NCI-H2107 (cell line): ENCODE data around the gene SERPINB6.
"Not testable (repeated sequence)": the region's sequence is repeated elsewhere in the genome, so short reads cannot be mapped to it uniquely, and the experiment has no call there.

Experiments
- DNase-seq: peaks from one replicate; lab custom pipeline; 2025; lab: John Stamatoyannopoulos, UW

SERPINB6 gene

GRCh38 chr6:2971420-2972218, at the start of gene SERPINB6:
TSS of gene SERPINB6 (minus strand) at chr6:2971567. CDS start at chr6:2959332, 12,235 bp downstream.
- DNase-seq, result no peak

- DNase-seq, result no peak
Observed at GRCh38 chr6:3019749-3020320, 48.5 kb upstream of the SERPINB6 start.

- no peak for DNase-seq
Observed at GRCh38 chr6:3019065-3019464, 47.7 kb upstream of the SERPINB6 start.

GRCh38 chr6:3017304-3017703, 45.9 kb upstream of the SERPINB6 start:
- DNase-seq, result no peak

GRCh38 chr6:3016473-3017280, 45.3 kb upstream of the SERPINB6 start:
- no peak for DNase-seq

- DNase-seq, result no peak
Observed at GRCh38 chr6:3015144-3015543, 43.8 kb upstream of the SERPINB6 start.

- no peak for DNase-seq
Observed at GRCh38 chr6:3014675-3015066, 43.3 kb upstream of the SERPINB6 start.

- no peak for DNase-seq
Observed at GRCh38 chr6:3013901-3014674, 42.7 kb upstream of the SERPINB6 start.

- DNase-seq, result no peak
Observed at GRCh38 chr6:3013486-3013885, 42.1 kb upstream of the SERPINB6 start.

GRCh38 chr6:3011592-3011991, 40.2 kb upstream of the SERPINB6 start:
- DNase-seq, result no peak

GRCh38 chr6:3011158-3011557, 39.8 kb upstream of the SERPINB6 start:
- DNase-seq, result no peak

- DNase-seq, result no peak
Observed at GRCh38 chr6:3009930-3010329, 38.6 kb upstream of the SERPINB6 start.

- not testable (repeated sequence) for DNase-seq
Observed at GRCh38 chr6:3008712-3009265, 37.4 kb upstream of the SERPINB6 start.

GRCh38 chr6:3007571-3007970, 36.2 kb upstream of the SERPINB6 start:
- no peak for DNase-seq

- no peak for DNase-seq
Observed at GRCh38 chr6:3006476-3006875, 35.1 kb upstream of the SERPINB6 start.

- no peak for DNase-seq
Observed at GRCh38 chr6:3005874-3006273, 34.5 kb upstream of the SERPINB6 start.

- DNase-seq, result no peak
Observed at GRCh38 chr6:3005077-3005476, 33.7 kb upstream of the SERPINB6 start.

- not testable (repeated sequence) for DNase-seq
Observed at GRCh38 chr6:3003226-3003625, 31.9 kb upstream of the SERPINB6 start.

GRCh38 chr6:3001773-3002293, 30.5 kb upstream of the SERPINB6 start:
- no peak for DNase-seq

GRCh38 chr6:3001146-3001772, 29.9 kb upstream of the SERPINB6 start:
- no peak for DNase-seq
